GM18951 (cell line): ENCODE results near the gene ACD.

Experiments
- POLR2A ChIP-seq: IDR thresholded peaks from 4 replicates; pipeline ENCODE4 v1.6.1; 2011; ENCODE audit warnings: mild to moderate bottlenecking; ENCODE audit not compliant: insufficient read length, insufficient read depth; ENCODE audit errors: extremely low read depth
- in situ Hi-C: fragments of 300-500 bp; cut with MboI; formaldehyde crosslinking; loops from one replicate; pipeline ENCODE4 v1.12.0; 2022; ENCODE audit warnings: low sequenced_read_pairs, mixed read lengths, inconsistent platforms; ENCODE audit not compliant: unreplicated experiment

ACD gene

DNA sequence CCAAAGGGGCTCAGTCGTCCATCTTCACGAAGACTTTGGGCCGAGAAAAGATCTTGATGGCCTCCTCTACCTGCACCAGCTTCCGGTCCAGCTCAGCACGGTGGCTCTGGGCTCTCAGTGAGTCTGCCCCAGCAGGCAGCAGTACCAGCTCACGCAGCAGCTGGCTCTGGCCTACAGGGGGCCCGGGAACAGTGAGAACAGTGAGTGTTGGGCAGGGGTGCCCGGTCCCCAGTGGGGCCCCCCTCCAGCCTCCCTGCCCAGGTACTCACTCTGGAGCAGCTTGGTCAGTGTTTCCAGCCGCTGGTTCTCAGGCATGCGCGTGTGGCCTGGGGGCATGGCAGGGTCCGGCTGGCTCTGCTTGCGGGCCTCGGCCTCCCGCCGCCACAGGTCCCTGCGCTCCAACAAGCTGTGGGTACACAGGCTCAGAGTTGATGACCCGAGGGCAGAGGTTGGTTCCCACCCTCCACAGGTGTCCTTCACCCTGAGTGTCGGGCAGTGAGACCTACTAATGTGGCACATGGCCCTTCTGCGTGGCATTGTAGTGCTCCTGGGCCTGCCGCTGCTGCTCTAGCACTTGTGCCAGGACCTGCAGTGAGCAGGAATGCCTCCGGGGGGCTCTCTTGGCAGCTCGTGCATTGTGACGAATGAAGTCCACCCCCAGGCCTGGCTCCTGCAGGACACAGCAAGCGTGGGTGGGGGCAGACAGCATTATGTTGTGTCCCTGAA is 3.3 kb upstream of the ACD start:
- in situ Hi-C loops = loop anchor here (25.0 kb wide), 1 partner anchor 374 kb away; no protein-coding TSS in a partner anchor
- no peak for TF ChIP-seq POLR2A

DNA sequence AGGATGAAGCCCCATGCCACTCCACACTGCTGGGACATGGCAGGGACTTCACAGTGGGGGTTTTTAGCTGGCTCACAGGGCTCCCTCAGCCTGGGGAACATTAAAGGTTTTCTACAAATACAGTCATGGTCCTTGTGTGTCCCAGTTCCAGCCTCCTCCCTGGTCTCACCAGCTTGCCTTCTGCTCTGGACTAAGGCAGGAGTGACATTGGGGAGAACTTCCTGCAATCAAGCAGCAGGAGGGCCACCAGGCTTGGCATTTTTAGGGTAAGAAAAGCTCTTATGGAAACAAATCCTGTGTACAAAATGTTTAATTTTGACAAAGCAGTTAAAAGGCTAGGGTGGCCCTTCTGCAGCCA is 2.6 kb upstream of the ACD start:
- TF ChIP-seq POLR2A = no peak

DNA sequence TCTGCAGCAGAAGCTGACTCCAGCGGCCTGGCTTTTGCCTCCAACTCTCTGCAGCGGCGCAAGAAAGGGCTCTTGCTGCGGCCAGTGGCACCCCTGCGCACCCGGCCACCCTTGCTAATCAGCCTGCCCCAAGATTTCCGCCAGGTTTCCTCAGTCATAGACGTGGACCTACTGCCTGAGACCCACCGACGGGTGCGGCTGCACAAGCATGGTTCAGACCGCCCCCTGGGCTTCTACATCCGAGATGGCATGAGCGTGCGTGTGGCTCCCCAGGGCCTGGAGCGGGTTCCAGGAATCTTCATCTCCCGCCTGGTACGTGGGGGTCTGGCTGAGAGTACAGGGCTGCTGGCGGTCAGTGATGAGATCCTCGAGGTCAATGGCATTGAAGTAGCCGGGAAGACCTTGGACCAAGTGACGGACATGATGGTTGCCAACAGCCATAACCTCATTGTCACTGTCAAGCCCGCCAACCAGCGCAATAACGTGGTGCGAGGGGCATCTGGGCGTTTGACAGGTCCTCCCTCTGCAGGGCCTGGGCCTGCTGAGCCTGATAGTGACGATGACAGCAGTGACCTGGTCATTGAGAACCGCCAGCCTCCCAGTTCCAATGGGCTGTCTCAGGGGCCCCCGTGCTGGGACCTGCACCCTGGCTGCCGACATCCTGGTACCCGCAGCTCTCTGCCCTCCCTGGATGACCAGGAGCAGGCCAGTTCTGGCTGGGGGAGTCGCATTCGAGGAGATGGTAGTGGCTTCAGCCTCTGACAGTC is 2.0 kb upstream of the ACD start:
- TF ChIP-seq POLR2A = no peak
- in situ Hi-C loops = loop anchor here (25.0 kb wide), 1 partner anchor 375 kb away; no protein-coding TSS in a partner anchor

More for the DNA sequence above, 2.6 kb upstream of the ACD start:
- in situ Hi-C loops = loop anchor here (25.0 kb wide), 1 partner anchor 375 kb away; no protein-coding TSS in a partner anchor

DNA sequence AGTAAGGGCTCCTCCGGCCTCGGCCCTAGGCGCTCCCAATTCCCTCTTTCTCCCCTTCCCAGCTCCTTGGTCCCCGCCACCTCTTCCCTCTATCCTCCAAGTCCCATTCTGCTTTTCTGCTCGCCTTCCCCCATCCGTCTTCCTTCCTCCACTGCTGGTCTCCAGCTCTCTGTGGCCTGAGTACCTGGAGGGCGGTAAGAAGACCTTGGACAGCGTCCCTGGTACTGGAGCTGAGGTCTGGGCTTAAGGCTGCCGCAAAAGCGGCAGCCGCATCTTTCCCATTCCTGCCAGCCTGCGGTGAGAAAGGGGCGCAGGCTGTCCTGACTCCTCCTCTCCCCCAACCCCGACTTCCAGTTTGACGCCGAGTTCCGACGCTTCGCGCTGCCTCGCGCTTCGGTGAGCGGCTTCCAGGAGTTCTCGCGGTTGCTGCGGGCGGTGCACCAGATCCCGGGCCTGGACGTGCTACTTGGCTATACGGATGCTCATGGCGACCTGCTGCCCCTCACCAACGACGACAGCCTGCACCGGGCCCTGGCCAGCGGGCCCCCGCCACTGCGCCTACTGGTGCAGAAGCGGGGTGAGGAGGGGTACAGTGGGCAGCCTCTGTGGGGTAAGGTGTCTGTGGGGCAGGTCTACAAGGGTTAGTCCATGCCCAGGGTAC is 1.2 kb upstream of the ACD start:
- in situ Hi-C loops = loop anchor here (25.0 kb wide), 1 partner anchor 376 kb away; no protein-coding TSS in a partner anchor

DNA sequence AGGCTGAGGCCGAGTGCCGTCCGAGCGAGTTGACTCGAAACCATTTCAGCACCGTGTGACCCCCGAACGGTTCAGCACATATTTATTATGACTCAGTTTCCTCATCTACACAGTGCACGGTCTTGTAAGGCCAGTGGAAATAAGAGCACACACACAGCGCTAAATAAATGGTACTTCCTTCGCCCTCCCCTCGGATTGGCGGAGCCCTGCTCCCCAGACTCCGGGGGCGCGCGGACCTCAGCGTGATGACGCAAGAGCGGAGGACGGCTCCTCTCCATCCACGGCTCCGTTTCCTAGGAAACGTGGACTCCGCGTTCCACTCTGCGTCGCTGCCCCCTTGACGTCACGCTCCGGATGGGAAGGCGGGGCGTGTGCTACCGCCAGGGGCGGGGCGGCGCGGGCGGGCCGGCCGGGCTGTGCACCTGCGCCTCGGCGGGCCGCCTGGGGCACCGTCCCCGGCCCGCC is 536 bp upstream of the ACD start, which contains the start of gene PARD6A:
PARD6A (plus strand) TSS at position 397 of the 465 bp plus-strand sequence. CDS start 79 bp downstream, outside the sequence.
- no peak for TF ChIP-seq POLR2A
- in situ Hi-C loops = loop anchor here (25.0 kb wide), 1 partner anchor 377 kb away; no protein-coding TSS in a partner anchor

More for the DNA sequence above, 1.2 kb upstream of the ACD start:
- no peak for TF ChIP-seq POLR2A

DNA sequence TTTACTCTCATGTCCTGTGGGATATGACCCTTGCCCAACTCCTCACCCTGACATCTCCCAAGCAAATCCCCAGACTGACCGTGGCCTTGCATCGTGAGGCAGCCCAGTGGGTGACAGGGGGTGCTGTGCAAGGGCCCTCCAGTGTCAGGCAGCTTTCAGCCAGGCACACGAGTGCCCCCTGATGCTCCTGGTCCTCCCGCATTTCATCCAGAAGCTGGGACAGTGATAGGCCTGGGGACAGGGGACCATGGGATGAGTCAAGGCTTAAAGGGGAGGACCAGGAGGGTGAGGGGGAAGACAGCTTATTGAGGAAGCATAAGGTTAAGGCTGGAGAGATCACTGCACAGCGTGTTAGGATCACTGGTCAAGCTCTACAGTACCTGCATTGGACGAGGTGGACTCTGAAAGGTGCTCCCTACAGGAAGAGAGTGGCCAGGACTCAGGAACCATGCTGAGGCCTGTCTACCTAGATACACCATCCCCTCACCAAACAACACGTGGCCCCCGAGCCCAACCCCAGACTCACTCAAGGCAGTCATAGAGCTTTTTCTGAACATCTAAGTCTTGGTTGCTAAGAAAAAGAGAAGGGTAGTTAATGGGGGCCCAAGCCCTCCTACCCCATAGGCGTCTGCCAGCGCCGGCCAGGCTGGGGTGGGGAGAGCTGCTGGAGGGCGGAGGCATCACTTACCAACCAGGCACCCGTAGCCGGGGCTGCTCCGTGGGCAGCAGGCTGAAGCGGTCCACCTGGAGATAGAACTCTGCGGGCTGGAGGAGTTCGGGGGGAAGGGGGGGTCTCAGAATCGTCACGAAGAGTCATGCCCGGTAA is 998 bp downstream of the ACD start:
- no peak for TF ChIP-seq POLR2A
- in situ Hi-C loops = loop anchor here (25.0 kb wide), 1 partner anchor 378 kb away; no protein-coding TSS in a partner anchor

DNA sequence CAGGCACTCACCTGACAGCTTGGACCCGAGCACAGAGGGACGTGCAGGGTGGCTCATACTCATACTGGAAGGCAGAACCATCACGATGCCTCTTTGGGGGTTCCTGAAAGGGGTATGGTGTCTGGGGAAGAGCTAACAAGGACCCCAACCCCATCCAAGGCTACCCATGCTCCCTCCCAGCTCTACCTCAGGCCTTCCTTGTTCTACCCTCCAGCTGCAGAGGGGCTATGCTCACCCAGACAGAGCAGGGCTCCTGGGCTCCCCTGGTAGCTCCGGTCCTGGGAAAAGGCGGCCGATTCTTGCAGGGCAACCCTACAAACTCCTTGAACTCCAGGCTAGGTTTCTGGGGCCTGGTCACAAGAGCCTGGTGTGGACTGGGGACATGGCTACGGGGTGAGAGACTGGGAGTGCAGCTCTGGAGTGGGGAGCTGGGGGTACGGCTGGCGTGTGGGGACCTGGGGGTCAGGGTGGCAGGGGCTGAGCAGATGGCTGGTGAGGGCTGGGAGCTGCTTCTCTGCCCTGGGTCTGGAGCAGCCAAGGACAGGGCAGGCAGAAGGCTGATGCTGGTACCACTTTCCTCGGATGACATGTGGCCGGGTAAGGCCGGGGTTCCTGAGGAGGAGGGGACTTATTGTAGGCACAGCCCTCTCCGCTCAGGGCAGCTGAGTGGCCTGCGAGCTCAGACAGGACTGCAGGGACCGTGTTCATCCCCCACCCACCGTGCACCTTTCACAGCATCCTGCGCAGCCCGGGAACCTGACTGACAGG is 2.1 kb downstream of the ACD start:
- no peak for TF ChIP-seq POLR2A
- in situ Hi-C loops = loop anchor here (25.0 kb wide), 1 partner anchor 379 kb away; no protein-coding TSS in a partner anchor

DNA sequence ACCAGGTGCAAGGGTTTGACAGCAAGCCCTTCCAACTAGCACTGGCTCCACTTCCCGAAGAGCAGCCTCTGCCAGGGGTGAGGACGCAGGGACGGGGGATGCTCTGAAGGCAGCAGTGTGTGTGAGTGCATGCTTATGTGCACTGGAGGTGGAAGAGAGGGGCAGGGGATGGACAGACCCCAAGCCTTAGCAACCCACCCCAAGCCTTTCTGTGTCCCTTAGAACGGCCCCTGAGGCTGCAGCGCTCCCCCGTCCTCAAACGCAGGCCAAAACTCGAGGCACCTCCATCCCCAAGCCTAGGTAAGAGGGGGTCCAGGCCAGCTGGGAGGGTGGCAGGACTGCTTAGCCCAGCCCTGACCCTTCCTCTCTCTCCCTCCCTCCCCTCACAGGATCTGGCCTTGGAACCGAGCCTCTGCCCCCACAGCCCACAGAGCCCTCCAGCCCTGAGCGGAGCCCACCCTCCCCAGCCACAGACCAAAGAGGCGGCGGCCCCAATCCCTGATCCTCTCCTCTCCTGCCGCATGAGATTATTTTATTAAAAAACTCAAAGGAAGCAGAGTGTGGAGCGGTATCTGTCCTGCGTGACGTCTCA is 2.9 kb downstream of the ACD start:
- in situ Hi-C loops = loop anchor here (25.0 kb wide), 1 partner anchor 380 kb away; no protein-coding TSS in a partner anchor

DNA sequence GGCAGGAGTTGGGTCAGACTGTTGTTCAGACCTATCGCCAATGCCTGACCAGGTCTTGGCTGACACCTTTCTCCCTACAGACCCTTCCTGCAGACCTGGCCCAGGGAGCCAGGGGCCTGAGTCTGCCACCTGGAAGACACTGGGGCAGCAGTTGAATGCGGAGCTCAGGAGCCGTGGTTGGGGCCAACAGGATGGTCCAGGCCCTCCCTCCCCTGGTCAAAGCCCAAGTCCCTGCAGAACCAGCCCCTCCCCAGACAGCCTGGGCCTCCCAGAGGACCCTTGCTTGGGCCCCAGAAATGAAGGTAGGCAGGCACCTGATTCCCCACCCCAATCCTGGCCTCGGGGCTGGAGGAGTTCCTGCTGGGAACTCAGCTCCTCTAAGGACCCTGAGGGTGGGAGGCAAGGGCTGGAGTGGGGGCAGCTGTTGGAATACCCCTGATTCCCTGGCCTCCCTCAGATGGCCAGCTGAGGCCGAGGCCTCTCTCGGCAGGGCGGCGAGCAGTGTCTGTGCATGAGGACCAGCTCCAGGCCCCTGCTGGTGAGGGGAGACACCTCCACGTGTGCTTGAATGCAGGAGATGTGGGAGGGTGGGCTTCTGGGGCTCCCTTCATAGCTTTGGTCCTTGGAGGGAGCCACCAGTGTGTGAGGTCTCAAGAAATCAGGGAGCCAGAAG is 3.6 kb downstream of the ACD start:
- no peak for TF ChIP-seq POLR2A
- in situ Hi-C loops = loop anchor here (25.0 kb wide), 1 partner anchor 381 kb away; no protein-coding TSS in a partner anchor

More for the DNA sequence above, 2.9 kb downstream of the ACD start:
- TF ChIP-seq POLR2A = no peak

DNA sequence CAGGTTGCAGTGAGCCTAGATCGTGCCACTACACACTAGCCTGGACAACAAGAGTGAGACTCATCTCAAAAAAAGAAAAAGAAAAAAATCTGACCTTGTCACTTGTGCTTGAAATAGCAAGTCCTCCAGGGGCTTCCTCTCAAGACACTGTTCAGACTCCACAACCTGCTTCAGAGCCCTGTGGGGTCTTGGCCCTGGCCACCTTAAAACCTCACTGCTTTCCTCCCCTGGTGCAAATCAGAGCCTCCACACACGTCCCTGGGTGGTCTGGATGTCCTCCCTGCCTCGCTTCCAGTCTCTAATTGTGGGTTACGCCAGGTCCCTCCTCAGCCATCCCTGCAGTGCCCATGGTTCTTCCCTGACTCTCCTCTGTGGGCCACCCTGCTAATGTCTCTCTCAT is 4.7 kb downstream of the ACD start:
- no peak for TF ChIP-seq POLR2A
- in situ Hi-C loops = loop anchor here (25.0 kb wide), 1 partner anchor 382 kb away; no protein-coding TSS in a partner anchor
